Stimulated activated CD4-positive, alpha-beta T cell treated with anti-CD3 and anti-CD28 coated beads, Interleukin-4, amount 100 ng/mL, for 4 hours (primary cell): ENCODE data around the gene KIRREL1.

ENCODE experiments used
- DNase-seq, 2 experiments: peaks; one replicate each; pipeline ENCODE4 v3.0.0-alpha.2; 2020

Gene KIRREL1

GRCh38 chr1:157993147-157993917, at the start of gene KIRREL1:
Gene KIRREL1, plus strand, starts transcription at chr1:157993645. Its CDS starts 32 bp downstream, at chr1:157993677.
- DNase-seq: no peak

DNA sequence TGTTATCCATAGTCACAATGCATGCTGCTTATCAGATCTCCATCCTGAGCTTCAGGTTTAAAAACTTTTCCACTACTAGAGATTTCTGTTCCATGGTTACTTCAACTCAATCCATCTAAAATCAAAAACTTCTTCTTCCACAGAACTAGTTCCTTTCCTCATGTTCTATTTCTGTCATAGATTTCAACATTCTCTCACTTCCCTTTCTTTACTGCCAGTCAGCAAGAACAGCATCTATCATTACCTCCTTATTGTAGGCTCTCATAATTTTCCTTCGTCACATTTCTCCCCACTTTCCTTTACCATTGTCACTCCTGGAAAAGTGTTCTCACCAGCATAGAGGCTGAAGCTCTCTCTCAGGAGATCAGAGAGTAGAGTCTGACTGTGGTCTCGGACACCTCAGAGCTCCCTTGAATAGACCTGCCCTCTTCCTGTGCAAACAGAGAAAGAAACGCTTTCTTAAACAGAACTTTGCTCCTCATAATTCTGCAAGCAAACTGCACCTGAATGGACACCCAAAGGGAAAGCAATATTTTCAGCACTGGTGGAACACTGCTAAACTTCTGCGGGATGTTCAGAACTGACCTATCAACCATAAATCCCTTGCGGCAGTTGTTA, 48.7 kb upstream of the KIRREL1 start:
- no peak for DNase-seq

GRCh38 chr1:157948312-157949073, 45.0 kb upstream of the KIRREL1 start:
- no peak for DNase-seq

DNA sequence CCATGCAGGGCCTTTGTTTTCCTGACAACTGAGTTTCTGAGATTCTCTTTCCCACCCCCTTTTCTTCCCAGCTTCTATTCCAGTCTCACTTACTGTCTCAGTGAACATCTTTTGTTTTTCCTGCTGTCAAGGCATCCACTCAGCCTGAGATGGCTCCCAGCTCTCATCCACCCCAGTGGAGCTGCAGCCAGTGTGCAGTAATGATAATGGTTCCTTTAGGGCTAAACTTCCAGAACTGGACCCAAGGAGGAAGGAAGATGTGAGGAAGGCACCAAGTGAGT, 44.4 kb upstream of the KIRREL1 start:
- no peak for DNase-seq

DNA sequence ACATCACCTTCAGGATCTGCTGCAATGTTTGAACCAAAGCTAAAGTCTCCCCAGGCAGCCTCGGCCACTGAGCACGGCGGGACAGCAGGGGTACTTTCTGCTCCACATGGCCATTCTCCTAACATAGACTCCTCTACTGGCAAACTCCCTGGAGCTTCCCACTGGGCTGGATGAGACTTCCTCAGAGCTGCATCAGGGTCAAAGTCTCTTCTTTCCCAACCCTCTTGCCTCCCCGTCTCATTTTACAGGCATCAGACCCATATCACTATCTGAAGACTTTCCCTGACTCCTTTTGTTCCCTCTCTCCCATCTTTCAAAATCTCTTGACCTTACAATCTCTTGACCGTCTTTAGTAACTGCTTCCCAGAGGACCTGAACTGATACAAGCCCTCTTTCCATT, 42.2 kb upstream of the KIRREL1 start:
- DNase-seq: no peak

GRCh38 chr1:157952601-157953000, 40.8 kb upstream of the KIRREL1 start:
- no peak for DNase-seq

- DNase-seq: no peak
Measured at GRCh38 chr1:157955221-157955620, 38.2 kb upstream of the KIRREL1 start.

DNA sequence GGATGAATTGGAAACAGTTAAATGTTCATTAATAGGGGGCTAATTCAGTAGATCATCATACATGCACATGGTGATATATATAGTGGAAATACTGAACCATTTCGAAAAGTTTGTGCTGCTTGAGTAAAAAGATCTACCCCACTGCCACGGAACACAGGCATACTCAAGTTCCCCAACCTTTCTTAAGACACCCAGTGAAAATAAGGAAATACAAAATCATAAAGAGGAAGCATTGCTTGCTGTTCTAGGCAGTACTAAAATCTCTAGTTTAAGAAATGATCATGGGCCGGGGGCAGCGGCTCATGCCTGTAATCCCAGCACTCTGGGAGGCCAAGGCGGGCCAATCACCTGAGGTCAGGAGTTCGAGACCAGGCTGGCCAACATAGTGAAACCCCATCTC, 37.6 kb upstream of the KIRREL1 start:
- no peak for DNase-seq

GRCh38 chr1:157956732-157957131, 36.7 kb upstream of the KIRREL1 start:
- DNase-seq: no peak

GRCh38 chr1:157958263-157958662, 35.2 kb upstream of the KIRREL1 start:
- no peak for DNase-seq

DNA sequence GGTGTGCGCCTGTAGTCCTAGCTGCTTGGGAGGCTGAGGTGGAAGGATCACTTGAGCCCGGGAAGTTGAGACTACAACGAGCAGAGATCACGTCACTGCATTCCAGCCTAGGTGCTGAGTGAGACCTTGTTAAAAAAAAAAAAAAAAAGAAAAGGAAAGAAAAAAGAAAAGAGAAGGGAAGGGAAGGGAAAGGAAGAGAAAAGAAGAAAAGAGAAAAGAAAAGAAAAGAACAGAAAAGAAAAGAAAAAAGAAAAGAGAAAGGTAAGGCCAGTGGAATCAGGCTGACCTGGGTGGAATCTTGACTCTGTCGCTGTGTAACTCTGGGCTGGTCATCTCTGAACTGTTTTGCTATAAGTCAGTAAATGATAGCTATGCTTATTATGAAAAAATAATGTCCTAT, 33.7 kb upstream of the KIRREL1 start:
- DNase-seq: no peak

GRCh38 chr1:157960773-157961172, 32.7 kb upstream of the KIRREL1 start:
- no peak for DNase-seq

DNA sequence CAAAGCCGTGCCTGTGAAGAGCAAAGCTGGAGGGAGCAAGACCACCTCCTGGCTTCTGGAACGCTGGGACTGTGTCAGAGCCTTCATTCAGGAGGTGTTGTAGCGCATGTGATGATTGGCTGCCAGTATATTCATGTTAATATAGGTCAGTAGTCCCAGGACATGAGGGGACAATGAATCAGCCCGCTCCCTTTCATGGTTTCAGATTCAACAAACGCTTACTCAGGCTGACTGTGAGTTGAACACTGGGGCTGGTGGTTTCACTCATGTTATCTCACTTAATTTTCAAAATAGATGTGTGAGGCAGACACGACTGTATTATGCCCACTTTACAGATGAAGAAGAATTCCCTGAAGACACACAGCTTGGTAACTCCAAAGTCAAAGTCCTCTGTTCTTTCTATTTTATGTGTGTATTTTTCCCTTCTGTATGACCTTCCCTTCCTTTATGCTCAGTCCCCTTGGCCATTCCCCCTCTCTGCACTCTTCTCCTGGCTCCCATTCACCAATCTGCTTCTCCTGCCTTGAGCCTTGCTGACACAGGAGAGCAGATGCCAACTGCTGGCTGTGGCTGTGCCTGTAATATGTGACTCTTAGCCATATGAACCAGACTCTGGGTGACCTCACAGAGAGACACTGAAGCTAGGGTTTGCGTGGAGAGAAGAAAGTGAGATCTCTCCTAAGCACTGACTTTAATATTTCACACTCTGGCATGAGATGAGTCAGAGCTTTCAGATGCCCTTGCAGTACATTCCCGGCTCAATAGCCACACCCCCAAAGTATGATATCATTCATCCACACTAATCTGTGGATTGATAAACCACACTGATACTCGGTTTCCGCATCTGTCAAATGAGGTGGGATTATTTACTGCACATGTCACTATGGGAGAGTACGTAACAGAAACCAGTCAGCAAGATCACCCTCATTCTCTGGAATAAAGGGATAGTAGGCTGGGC, 31.4 kb upstream of the KIRREL1 start:
- DNase-seq: no peak

DNA sequence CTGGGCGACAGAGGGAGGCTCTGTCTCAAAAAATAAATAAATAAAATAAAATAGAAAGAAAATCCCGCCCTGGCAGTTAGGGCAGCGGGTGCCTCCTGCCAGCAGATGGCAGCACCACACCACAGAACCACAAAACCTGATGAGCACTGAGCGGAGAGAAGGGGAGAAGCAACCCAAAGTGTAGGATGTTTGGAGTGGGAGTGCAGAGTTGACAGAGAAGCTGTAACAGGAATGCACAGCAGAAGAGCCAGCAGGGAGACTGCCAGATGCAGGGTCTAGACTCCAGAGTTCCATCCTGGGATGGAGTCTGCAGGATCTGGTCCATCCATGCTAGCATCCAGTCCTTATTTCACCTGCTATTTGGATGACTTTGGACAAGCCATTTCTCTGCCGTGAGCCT, 29.7 kb upstream of the KIRREL1 start:
- DNase-seq: peak; percentile 29 to 50

- DNase-seq: no peak
Measured at GRCh38 chr1:157965584-157965983, 27.9 kb upstream of the KIRREL1 start.

DNA sequence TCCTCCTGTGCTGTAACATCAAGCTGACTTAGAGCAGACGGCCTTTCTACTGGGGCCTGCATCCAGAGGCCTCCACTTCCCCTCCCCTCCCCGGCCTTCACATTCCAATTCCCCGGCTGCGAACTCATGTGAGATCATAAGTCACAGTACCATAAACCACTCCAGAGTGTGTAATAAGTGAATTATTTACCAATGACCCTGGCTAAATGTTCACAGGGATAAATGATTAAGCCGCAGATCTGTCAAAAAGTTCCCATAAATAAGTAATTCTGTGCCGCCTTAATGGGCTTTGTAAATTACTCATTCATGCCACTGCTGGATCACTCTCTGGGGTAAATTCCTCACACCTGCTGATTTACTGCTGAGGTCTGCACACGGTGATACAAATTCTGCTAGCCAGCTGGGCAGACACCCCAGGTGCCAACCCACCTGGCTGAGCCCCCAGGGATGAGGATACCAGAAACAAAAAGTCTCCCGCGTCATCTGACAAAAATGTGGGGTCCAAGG, 27.4 kb upstream of the KIRREL1 start:
- no peak for DNase-seq

DNA sequence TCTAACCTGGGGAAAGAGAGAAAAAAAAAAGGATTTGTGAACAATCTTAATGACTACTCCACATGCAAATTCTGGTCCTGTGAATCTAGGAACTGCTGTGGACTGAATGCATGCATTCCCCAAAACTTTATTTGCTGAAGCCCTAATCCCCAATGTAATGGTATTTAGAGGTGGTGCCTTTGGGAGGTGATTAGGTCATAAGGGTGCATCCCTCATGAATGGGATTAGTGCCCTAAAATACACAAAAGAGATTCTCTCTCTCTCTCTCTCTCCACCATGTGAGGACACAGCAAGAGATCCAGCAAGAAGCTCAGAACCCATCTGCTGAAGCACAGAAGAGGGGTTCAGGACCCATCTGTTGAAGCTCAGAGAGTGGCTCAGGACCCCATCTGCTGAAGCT, 26.2 kb upstream of the KIRREL1 start:
- no peak for DNase-seq

DNA sequence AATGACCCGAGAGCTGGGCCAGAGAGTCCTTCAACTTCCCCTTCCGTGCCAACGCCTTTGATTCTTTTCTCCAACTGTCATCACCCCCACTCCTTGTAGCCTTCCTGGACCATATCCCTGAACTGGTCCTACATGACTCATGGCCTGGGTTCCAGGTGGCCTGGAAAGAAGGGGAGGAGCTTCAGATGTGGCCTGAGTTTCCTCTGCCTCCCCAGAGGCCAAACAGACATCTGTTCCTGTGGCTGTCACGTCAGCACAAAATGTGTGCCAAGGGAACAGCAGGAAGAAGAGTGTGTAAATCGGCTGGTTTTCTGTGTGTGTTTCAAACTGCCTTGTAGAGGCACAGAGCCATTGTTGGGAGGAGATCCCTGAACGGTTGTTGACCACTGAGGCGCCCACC, 24.9 kb upstream of the KIRREL1 start:
- no peak for DNase-seq

DNA sequence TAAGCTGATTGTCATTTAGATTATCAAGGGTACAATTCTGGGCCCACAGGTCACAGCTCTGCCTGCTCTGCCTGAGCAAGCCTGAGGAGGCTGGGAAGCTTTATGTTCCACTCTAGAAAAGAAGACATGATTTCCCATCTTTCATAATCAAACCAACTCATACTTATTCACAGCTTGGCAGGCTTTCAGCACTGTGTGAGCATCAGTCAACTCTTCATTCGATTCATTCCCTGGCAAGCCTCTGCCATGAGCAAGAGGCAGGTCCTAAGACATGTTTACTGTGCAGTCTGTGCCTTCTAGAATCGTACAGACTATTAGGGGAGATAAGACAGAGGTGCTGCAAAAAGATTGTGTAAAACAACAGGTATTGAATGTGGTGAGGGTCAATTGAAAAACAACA, 24.5 kb upstream of the KIRREL1 start:
- no peak for DNase-seq

GRCh38 chr1:157969697-157970485, 23.6 kb upstream of the KIRREL1 start:
- no peak for DNase-seq

DNA sequence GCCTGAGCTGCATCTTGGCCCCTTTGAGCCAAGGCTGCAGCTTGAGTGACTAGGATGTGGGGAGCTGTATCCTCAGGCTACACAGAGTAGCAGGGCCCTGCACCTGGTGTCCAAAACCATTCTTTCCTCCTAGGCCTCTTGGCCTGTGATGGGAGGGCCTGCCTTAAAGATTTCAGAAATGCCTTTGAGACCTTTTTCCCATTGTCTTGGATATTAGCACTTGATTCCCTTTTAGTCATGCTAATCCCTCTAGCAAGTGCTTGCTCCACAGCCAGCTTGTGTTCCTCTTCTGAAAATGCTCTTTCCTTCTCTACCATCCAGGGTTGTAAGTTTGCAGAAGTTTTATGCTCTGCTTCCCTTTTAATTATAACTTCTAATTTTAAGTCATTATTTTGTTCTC, 21.7 kb upstream of the KIRREL1 start:
- DNase-seq: no peak
